Activated naive CD4-positive, alpha-beta T cell treated with anti-CD3 and anti-CD28 coated beads, Interleukin-2, amount 50 U/mL, for 16 hours (primary cell): ENCODE results near the gene WNT9A.

Source experiments
- DNase-seq: peaks from one replicate; pipeline ENCODE4 v3.0.0-alpha.2; 2020

The WNT9A gene

DNA sequence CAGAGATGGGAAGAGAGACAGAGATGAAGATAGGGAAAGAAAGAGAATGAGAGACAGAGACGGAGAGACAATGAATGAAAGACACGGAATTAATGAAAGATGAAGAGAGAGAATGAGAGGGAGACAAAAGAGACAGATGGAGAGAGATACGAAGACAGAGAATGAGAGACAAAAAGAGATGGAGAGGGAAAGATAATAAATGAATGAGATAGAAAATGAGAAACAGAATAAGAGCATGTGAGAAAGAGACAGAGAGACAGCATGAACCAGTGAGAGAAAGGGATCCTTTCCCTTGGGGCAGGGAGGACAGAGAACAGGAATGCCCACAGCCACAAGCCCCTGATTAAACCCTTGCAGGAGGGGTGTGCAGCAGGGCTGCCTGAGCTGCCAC is 5.3 kb upstream of the WNT9A start:
- DNase-seq: no peak

GRCh38 chr1:227952374-227953021 is 4.8 kb upstream of the WNT9A start:
- DNase-seq: no peak

GRCh38 chr1:227951624-227952373 is 4.1 kb upstream of the WNT9A start:
- DNase-seq: no peak

GRCh38 chr1:227950735-227951346 is 3.1 kb upstream of the WNT9A start:
- DNase-seq: no peak

DNA sequence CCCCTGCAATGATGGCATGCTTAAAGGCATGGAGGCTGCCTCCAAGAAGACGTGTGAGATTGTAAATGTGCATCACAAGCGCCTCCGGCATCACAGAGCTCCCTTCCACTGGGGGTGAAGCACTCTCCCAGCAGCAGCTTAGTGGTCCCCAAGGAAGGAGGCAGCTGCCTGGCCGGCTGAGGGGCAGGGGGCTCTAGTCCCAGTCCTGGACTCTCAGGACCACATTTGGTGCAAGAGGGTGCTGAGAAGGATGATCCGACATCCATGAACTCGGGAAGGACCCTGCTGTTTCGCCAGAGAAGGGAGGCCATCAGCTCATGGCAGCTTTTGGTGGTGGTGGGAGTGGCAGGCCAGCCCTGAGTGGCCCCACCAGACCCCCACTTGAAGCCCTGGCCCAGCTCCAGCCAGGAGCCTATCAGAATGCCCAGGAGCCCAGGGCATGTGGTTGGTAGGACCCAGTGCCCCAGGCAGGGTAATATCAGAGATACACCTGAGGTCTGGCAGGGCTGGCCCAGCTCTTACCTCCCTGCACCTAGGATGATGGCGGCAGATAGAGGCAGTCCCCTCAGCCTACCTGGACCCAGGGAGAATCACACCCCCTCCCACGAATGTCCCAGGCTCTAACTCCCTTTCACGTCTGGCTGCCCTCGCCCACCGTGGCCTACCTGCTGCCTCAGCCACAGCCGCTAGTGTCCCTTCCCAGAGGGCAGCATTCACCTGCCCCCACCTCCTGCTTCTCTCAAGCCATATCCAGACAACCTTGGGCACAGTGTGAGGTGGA is 2.4 kb upstream of the WNT9A start:
- no peak for DNase-seq

- DNase-seq: no peak
Measured at GRCh38 chr1:227949341-227949921, 1.7 kb upstream of the WNT9A start.

DNA sequence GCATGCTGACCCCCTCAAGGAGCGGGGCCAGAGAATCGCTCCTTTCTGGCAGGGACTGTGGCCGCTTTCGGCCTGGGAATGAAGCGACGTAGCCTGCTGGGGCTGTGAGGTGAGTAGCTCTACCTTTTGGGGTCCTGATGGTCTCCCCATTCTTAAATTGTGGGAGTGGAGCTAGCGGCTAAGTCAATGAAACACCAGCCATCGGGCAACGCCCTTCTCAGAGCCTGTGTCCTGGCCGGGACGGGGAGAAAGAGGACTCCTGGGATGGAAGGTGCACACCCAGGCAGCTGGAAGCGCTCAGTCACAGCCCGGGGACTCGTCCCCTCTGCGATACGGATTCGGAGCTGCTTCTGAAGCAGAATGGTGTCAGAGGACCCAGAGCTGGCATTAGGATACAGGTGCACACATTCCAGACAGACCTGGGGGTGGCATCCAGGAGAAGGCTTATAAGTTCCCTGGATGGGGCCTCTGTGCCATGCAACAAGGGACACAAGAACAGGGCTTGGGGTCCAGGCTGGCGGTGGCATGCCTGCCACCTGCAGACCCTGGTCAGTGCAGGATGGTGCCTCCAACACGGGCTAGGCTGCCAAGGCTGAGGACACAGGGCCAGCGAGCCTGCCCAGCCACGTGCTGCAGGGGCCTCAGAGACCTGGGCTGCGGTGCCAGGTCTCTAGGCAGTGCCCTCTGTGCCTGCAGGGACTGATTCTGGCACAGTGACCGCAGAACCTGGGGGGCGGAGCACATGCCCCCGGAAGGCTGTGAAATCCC is 945 bp upstream of the WNT9A start:
- DNase-seq: no peak

DNA sequence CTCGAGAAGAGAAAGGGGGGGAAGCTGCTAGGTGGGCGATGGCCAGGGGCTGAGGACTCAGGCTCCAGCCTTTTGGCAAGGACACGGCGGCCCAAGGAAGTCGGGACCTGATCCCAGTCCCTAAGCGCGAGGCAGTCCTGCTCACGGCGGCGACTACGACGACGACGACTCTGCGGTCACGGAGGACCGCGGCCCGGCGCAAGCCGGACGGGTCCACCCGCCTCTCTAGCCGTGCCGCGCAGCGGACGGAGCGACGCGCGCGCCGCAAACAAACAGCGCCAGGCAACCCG is 401 bp downstream of the WNT9A start:
- no peak for DNase-seq

DNA sequence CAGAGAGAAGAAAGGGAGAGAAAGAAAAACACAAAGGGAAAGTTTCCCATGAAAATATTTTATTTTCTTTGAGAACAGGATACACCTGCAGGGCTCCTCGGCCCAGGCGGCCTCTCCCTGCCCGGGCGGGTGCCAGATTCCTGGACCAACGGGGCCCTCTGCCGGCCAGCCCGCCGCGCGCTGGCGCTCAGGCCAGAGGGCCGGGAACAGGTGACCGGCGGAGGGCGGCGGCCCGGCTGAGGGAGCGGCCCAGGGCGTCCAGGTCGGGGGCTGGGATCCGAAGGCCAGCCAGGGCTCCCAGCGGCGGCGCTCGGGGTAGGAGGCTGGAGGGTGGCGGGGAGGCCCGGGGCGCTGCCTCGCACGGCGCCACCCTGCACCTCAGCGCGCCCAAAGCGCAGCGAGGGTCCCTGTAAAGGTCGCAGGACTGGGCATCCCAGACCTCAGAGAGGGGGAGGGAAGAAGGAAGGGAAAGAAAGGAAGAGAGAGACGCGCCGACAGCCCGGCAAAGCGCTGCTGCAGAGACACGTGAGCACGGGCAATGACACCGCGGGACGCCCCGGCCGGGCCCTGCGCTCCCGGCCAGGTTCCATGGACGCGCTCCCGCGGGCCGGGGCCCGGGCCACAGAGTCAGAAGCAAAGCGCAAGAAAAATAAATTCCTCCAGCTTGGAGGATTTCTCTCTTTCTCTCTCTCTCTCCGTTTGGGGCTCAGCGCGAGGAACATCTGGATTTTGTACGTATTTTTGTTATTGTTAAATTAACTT is 927 bp downstream of the WNT9A start:
- DNase-seq: peak; percentile 53

GRCh38 chr1:227945891-227946623 is 1.7 kb downstream of the WNT9A start:
- no peak for DNase-seq

- no peak for DNase-seq
Measured at GRCh38 chr1:227944931-227945890, 2.5 kb downstream of the WNT9A start.

- no peak for DNase-seq
Measured at GRCh38 chr1:227944090-227944930, 3.4 kb downstream of the WNT9A start.

DNA sequence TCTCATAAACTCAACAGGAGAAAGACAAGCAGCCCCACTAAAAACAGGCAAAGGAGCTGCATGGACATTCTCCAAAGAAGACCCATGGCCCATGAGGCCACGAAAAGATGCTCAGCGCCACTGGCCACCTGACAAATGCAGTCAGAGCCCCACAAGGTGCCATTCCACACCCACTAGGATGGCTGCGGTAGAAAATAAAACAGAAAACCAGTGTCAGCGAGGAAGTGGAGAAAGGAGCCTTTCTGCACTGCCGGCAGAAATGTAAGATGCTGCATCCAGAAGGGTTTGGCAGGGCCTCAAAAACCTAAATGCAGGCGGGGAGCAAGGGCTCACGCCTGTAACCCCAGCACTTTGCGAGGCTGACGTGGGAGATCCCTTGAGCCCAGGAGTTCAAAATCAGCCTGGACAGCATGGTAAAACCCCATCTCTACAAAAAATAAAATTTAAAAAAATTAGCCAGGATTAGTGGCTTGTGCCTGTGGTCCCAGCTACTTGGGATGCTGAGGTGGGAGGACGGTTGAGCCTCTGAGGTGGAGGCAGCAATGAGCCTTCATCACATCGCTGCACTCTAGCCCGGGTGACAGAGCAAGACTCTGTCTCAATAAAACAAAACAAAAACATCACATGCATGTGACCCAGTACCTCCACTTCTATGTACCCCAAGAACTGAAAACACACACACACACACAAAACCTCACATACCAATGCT is 4.2 kb downstream of the WNT9A start:
- DNase-seq: no peak

DNA sequence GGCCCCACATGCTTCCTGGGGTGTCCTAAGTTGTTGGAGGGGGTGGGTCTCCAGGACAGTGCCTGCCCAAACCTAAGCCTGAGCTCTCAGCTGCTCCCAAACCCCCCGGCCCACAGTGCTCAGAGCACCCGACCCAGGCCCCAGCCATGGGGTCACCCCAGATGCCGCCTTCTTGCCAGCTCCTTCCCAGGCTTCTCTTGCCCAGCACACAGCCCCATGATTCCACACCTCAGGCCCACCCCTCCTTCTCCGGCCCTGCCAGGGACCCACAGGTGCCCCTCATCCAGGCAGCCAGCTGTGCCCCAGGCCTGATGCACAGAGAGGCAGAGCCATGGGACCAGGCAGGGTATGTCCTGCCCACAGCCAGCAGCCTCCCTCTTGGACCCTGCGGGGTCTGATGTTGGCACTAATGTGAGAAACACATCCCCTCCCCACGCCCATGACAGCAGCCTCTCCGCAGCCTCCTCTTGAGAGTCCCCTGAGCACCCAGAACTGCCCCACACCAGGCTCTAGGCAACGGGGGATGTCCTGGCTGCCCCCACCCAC is 4.9 kb downstream of the WNT9A start:
- no peak for DNase-seq

DNA sequence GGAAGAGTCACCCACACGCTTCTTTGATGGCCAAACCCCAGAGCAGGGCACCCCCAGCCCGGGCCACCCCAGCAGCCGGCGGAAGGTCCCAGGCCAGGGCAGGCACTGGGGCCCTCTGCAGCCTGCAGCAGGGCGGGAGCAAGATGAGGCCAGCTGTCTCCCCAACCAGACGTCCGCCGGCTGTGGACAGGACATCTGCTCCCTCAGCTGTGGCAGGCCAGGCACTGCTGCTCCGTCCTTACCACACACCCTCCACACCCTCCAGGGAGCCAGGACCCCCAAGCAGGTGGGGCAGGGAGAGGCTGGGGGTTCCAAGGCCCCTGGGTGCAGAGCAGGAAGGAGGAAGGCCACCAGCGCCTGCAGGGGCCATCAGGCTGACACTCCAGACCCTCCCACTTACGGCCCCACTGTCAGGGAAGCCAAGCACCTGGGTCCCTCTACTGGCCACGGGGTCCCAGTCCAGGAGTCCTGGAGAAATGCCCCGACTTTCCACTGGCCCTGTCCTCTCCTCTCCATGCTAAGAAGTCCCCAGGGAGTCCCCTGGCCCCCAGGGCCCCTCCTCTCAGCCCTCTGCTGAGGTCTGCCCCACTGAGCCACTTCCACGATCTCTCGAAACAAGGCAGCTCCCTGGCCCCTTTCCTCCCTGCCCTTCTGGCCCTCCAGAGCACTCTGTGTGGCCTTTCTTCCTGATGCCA is 5.6 kb downstream of the WNT9A start:
- DNase-seq: no peak

- no peak for DNase-seq
Measured at GRCh38 chr1:227941509-227942020, 6.2 kb downstream of the WNT9A start.

DNA sequence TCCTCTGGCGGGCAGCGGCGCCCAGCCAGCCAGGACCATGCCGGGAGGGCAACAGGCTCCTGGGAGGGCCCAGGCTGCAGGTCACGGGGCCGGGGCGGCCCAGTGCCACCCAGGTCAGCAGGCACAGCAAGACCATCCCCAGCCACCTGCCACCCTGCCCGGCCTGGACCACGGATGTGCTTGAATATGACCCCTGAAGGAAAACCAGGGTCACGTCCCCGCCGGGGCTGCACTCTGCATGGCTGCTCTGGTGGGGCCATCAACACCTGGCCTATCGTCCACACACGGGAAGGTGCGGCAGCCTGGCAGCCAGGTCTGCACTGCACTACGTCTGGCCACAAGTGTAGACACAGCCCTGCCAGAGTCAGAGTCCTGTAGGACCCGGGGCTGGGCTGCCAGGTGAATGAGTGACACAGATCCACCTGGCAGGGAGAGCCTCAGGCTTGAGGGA is 6.9 kb downstream of the WNT9A start:
- DNase-seq: no peak
